NCI-H2227 (cell line): ENCODE data around the gene FUT8.

Experiments used
- DNase-seq: peaks from one replicate; lab custom pipeline; 2025; ENCODE audit not compliant: unreplicated experiment; lab: John Stamatoyannopoulos, UW

FUT8 gene

GRCh38 chr14:65412032-65412846 is at the start of gene FUT8:
TSS of gene FUT8 (plus strand) at chr14:65412730. CDS start at chr14:65561564, 148,834 bp downstream.
- peak; percentile 97 for DNase-seq

GRCh38 chr14:65366802-65367565 is 45.5 kb upstream of the FUT8 start:
- no peak for DNase-seq

GRCh38 chr14:65369560-65369959 is 43.0 kb upstream of the FUT8 start:
- DNase-seq: no peak

DNA sequence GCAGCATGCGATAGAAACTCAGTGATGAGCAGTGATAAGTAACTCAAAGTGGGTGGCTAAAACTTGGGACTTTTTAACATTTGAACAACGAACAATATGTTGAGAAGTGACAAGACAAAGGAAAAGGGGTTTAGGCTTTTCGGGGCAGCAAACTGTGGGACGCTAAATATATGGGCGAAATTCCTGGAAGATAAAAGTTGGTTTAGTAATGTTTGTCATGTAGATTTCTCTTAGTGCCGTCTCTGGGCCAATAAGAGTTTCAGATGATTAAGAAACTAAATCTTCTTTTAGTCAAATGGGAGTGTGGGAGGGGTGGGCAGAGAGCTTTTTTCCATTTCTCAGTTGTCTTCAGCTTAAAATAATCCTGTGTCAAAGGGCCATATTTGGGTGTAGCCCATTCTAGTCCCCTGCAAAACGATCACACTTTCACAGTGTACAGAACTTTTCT is 41.7 kb upstream of the FUT8 start:
- DNase-seq: no peak

GRCh38 chr14:65371784-65372183 is 40.7 kb upstream of the FUT8 start:
- no peak for DNase-seq

DNA sequence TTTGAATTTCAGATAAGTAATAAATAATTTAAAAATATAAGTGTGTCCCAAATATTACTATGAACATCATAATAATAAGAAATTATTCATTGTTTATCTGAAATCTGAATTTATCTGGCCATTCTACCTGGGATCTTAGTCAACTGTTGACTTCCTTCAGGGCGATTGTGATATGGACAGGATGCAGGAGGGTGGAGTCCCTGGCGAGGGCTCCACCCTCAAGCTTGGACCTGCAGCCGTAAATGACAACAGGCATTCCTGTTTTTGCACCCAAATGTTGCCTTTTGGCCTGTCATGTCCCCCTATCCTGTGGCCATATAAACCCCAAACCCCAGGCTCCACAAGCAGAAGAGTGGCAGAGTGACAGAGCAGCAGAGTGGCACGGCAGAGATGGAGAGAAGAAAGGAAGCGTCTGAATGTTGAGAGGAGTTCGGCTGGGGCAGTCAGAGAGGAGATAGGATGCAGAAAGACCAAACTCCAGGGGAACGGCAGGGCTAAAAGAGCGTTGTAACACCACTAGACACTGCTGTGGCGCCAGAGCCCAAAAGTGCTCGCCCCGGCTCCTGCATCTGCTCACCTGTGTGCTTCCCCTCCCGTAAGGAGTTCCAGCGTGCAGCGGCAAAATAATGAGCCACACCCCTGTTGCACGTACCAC is 39.4 kb upstream of the FUT8 start:
- no peak for DNase-seq

DNA sequence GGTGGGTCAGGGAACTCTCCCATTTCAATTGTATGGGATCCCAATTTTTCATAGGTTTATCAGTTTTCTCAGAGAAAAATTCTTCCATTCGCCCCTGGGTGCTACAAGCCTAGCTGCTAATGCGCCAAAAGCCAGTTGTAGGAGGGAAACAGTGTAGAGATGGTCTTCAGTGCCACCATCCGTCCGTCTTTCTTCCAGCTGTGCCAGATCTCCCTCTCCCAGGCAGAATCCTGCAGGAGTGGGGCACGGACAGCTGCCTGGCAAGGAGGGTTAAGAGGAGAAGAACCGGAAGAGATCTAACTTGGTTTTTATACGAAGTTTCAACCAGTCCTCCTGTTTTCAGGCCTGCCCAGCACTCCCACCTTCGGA is 38.9 kb upstream of the FUT8 start:
- peak; percentile 26 for DNase-seq

- DNase-seq: no peak
Observed at GRCh38 chr14:65377576-65377975, 35.0 kb upstream of the FUT8 start.

DNA sequence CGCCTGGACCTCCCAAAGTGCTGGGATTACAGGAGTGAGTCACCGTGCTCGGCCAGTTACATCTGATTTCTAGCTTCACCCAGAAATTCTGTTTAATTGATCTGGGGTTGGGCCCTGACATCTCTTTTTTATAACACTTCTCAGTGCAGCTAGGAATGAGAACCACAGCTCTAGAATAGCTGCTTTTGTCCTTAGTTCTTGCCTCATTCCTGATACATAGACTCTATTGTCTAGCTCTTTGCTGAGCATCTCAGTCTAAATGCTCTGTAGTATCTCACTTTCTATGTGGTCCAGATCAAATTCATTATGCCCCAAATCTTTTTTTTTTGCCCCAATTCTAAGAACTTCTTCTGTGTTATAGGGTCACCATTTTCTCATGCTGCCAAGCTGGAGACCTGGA is 29.9 kb upstream of the FUT8 start:
- no peak for DNase-seq

- no peak for DNase-seq
Observed at GRCh38 chr14:65387171-65387570, 25.4 kb upstream of the FUT8 start.

GRCh38 chr14:65387628-65388027 is 24.9 kb upstream of the FUT8 start:
- DNase-seq: no peak

DNA sequence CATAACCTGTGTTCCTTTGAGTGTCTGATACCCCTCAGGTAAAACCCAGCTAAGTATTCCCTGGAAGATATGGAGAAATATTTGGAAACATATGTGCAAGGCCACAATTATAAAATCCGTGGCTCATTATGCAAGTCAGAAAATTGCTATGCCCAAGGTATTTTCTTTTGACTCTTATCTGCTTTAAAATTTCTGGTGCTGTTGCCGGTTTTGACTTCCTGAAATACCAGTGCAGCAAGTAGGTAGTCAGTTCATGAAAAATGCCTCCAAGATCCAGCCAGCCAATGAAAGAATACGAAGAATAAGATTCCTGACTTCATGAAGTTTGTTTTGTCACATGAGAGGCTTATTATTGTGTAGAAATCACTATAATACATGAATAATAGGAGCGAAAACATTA is 20.2 kb upstream of the FUT8 start:
- no peak for DNase-seq

GRCh38 chr14:65396082-65396910 is 16.2 kb upstream of the FUT8 start:
- no peak for DNase-seq

DNA sequence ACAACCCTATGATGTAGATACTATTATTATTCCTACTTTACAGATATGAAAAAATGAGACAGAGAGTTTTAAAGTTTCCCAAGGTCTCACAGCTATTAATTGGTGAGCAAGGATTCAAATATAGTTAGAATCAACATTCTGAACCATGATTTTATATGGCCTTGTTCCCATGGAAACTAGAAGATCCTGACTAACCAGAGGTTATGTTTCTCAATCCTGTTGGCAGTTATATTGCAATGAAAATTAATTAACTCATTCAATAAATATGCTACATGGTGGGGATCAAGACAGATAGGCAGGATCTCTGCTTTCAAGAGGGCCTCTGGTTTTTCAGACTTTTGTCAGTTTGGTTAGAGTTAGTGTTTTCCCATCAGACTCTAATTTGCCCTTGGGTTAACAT is 9.3 kb upstream of the FUT8 start:
- no peak for DNase-seq

GRCh38 chr14:65408113-65408512 is 4.4 kb upstream of the FUT8 start:
- no peak for DNase-seq

DNA sequence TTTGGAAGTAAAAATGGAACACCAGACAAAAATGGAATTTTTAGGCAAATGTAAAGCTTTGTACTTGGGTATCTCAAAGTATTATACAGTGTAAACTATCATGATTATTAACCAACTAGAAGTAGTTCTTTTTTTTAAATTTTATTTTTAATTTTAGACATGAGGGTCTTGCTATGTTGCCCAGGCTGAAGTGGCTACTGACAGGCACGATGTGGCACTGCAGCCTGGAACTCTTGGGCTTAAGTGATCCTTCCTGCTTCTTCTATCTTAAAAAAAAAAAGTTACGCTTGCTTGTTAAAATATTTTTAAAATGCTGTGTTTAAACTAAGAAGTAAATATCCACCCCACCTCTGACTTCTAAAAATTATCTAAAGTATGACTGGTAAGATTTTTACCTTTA is 1.9 kb upstream of the FUT8 start:
- no peak for DNase-seq

DNA sequence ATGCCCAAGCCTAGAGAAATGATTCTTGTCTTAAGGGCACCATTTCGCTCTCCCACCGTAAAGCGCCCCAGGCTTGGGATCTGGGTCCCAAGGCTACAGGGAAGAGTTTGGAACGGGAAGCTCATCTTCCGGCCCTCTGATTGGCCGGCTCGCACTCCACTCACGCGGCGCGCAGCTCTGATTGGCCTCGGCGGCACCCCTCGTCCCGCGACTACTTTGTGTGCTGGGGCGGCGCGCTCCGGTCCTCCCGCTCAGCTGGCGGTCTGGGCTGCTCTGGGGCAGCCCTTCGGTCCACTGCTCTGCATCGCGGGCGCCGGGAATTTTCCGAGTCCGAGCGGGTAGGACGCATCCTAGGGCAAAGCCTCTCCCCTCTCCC is 886 bp upstream of the FUT8 start:
- peak; percentile 92 for DNase-seq

DNA sequence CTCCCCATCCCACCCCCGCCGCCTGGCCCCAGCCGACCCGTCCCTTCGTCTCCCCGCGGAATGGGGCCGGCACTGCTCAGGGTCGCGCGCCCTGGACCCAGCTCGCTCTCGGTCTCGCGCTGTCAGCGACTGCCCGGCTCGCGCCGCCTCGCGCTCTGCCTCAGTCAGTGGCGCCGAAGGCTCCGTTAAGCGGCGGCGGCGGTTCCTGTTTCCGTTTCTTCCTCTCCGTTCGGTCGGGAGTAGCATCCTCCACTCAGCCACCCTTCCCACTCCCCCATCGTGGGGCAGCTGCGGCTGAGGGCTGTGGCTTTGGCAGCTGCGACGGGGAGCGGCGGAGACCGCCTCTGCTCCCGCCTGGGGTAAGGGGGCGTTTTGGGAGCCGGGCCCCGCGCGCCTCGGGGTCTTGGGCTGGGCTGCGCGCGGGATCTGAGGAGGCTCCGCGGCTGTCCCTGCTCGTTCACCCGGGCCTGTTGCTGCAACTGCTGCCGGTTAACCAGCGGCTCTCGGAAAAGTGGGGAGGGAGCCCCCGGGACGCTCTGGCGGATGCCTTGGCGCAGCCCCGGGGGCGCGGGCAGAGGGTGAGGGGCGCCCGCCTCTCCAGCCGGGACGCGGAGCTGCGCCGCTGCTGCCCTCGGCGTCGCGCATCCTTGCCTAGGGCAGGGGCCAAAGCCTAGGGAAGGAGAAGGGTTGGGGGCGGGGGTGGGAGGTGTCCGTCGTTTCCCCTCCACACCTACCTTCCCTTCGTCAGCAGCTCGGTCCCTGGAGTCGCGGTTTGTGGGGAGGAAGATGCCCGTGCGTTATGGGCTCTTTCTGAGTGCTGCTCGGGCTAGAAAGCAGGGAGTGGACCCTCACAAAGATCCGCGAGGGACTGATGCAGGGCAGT is 567 bp downstream of the FUT8 start:
- DNase-seq: peak; percentile 65

DNA sequence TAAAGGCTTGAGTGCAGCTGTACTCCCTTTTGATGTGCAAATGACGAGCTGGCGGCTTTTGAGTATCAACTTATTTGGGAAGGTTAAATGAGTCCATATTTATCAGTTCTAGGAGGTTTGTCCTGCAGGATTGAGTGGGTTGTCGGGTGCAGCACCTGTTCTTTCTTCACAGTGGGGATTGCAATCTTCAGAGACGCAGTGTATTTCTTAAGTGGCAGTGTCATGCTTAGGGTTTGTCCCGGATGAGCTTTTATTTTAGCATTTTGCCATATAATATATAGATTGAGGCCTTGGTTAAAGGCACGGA is 1.2 kb downstream of the FUT8 start:
- no peak for DNase-seq

DNA sequence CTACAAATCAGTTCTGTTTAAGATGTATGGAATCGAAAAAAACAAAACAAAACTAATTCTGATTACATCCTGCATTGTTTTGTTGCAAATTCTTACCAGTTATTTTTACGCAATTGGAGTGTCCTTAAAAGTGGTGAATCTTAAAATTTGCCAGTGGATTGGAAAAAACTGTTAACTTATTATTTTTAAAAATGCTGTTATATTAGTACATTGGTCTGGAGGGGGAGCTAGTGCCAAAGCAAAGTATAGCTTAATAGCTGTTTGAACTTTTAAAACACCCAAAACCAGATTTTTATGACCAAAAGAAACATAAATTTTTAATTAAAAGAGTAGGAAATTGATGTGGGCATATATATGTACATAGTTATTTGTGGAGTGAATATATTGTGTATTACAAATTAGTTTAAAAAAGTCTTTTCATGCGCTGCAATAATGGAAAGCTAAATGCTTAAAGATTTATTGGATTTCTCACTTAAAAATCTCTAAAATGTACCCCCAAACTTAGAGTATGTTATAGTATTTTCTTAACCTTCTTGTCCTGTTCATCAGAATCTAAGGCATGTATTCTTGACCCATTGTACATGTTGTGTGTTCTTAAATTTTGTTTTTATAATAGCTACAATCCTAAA is 2.5 kb downstream of the FUT8 start:
- peak; percentile 23 for DNase-seq
